Fibroblast of the aortic adventitia (primary cell): ENCODE data around the gene SLC2A9. TPM values are rescaled to one million over a fixed set of nuclear protein-coding genes. Genes with fewer than 3 reads are reported as not detected.

Source experiments
- DNase-seq: peaks from one replicate; pipeline ENCODE4 v3.0.0-alpha.2; 2010; ENCODE audit warnings: low read depth
- H3K4me3 ChIP-seq: 2 replicates; pipeline ENCODE4 v1.5.1; 2011; ENCODE audit warnings: low read depth, mild to moderate bottlenecking, control low read depth, low read length, moderate library complexity
- total RNA-seq: library from RNA; depleted of rRNA; stranded (reverse); fragments of >200 nt; gene quantifications from 2 replicates; pipeline ENCODE4 v1.2.3, GENCODE V29; 2012; ENCODE audit warnings: low replicate concordance
- TF ChIP-seq, protein P1 (sequence below): IDR thresholded peaks from 2 replicates; pipeline ENCODE4 v1.5.1; 2011; ENCODE audit warnings: mild to moderate bottlenecking, low read length, control low read depth, inconsistent platforms; ENCODE audit not compliant: insufficient read depth

The SLC2A9 gene
- total RNA-seq, 1 donor, result 0.90 TPM

DNA sequence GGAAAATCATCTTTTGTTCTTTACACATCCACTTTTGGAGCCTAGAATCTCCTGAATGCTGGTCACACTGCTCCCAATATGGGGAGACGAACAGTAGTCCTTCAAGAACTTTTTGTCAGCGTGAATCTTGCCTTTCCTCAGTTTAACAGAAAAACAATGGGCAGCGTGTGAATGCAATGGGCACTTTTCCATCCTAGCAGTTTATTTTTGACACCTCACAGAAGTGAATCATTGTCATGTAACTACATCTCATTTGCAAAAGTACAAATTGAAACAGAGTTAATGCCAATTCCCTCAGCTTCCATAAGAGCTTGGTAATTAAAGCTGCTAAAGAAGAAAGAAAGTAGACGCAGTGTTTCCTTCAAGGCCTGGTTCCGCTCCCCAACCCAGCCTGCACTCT is 154.4 kb downstream of the SLC2A9 start:
- TF ChIP-seq, protein P1, sequence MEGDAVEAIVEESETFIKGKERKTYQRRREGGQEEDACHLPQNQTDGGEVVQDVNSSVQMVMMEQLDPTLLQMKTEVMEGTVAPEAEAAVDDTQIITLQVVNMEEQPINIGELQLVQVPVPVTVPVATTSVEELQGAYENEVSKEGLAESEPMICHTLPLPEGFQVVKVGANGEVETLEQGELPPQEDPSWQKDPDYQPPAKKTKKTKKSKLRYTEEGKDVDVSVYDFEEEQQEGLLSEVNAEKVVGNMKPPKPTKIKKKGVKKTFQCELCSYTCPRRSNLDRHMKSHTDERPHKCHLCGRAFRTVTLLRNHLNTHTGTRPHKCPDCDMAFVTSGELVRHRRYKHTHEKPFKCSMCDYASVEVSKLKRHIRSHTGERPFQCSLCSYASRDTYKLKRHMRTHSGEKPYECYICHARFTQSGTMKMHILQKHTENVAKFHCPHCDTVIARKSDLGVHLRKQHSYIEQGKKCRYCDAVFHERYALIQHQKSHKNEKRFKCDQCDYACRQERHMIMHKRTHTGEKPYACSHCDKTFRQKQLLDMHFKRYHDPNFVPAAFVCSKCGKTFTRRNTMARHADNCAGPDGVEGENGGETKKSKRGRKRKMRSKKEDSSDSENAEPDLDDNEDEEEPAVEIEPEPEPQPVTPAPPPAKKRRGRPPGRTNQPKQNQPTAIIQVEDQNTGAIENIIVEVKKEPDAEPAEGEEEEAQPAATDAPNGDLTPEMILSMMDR, result no peak
- DNase-seq, result no peak
- H3K4me3 ChIP-seq, result no peak overlapping the region

DNA sequence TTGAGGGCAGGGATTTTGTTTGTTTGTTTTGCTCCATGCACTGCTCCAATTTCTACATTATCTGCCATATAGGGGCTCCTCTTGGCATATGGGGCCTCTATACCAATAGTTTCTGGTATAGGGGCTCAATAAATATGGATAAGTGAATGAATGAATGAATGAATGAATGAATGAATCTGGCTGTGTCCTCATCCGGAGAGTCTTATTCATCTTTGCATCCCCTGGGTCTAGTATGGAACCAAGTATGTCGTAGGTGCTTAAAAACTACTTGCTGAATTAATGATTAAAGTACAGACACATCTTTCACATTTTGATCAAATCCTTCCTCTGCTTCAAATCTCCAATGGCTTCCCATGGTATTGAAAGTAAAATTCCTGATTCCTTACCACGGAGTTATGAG is 159.7 kb downstream of the SLC2A9 start:
- DNase-seq, result no peak
- TF ChIP-seq, protein P1, result no peak

DNA sequence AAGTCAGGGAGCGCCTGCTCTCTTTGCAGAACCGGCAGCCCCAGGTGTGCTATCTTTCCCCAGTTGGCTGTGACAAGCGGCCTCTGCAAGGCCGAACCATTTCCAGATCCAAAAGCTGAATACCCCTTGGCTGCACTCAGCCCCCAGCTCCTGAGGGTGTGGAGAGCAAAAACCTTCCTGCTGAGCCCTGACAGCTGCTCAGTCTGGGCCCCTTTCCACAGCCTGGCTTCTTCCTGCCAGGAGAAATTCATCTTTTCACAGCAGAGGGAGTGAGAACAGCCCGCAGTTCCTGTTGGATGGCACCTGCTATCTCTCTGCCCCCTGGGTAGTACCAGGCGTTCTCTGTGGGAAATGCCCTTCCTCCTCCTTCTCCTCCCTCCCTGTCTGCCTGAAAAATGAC is 161.5 kb downstream of the SLC2A9 start:
- TF ChIP-seq, protein P1, result no peak
- no peak for DNase-seq
- no peak overlapping the region for H3K4me3 ChIP-seq

More for the DNA sequence above, 159.7 kb downstream of the SLC2A9 start:
- H3K4me3 ChIP-seq, result no peak overlapping the region

DNA sequence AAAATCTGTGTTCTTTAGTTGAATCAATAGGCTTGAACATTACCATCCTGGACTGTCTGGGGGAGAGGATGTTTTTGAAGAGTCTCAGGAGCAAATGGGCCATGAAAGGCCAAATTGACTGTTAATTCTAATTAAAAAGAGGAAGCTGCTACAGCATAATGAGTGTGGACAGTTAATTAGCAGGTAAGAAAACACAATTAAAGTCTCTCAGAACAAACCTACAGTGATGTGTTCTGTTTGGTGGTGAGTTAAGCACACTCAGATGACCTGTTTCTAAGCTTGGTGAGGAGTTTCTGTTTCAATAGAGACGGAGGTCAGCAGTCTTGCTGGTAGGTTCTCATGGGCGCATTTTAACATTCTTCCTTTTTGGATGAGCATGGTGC is 171.8 kb downstream of the SLC2A9 start:
- TF ChIP-seq, protein P1, result no peak
- DNase-seq, result no peak
- no peak overlapping the region for H3K4me3 ChIP-seq

DNA sequence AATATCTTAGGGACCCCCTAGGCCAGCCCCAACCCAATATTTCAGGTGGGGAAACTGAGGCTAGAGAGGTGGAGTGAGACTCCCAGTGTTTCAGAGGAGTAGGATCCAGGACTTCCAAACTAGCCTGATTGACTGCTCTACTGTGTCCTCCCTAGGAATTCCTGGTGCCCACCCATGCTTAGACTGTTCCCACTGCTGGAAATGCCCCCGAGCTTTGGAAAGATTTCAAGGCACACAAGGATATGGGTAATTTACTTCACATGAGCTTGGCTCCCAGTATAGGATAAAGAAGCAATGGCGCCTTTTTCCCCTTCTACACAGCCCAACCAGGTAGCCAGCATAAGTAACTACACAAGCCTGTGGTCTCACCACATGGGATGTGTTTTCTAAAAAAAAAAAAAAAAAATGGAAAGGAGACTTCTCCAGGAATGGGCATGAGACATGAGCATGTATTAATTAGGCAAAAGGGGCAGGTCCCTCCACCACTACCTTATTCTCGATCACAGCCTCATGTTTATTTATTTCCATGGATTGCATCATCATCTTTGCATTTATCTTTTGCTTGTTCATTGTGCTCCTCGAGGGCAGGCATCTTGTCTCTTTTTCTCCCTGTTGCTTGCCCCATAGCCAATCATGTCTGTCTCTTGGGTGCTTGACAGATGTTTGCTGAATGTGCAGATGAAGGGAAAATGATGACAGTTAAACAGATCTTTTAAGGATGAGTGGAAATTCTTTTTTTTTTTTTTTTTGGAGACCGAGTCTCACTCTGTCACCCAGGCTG is 173.1 kb downstream of the SLC2A9 start:
- no peak overlapping the region for H3K4me3 ChIP-seq
- TF ChIP-seq, protein P1, result no peak
- DNase-seq, result no peak

DNA sequence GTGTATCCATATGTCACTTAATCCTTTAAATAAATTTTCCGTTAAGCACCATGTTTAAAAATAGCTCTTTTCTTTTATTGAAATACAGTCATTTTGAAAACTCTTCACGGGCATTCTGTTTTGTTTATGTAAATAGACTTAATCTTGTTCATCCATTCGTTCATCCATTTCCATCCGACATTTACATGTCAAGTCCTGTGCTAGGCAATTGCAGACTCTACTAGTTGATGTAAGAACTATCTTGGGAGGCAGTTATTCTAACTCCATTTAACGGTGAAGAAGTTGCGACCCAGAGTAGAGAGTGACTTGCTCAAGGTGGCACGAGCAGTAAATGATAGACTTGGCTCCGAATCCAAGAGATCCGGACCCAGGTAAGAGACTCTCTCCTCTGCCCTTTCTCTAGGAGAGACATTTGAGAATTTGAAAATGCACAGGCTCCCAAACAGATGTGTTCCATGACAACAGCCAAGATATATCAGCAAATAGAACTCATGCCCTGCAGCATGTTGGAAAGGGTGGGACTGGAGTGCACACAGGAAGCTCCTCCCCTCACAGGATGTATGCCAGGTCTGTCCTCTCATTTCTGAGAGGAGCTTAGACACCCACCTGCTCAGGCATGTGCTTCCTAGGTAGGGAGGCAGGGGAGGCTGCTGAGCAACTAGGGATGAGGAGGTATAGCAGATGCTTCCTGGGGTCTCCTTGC is 175.4 kb downstream of the SLC2A9 start:
- no peak for DNase-seq
- TF ChIP-seq, protein P1, result no peak
- no peak overlapping the region for H3K4me3 ChIP-seq
